Measurements from ENCODE around the gene BAIAP3.

The BAIAP3 gene

GRCh38 chr16:1372292-1372950 is 39.0 kb downstream of the BAIAP3 start:
- Histone ChIP-seq H3K27ac (ENCODE audit: low read length) (no peak overlapping the region), H3K9me3 (ENCODE audit: control insufficient read depth, low read depth, low read length) (no peaks in the 10 kb centered on the region), H3K9ac (ENCODE audit: low read length) (no peak overlapping the region), H3K4me3 (ENCODE audit: low read length) (no peak overlapping the region), H3K27me3 (ENCODE audit: control insufficient read depth, insufficient read depth, low read length) (no peaks in the 10 kb centered on the region), H3K36me3 (ENCODE audit: control insufficient read depth, low read depth, low read length) (no peaks in the 10 kb centered on the region), H3K4me1 (ENCODE audit: control insufficient read depth, low read depth, low read length) (no peaks in the 10 kb centered on the region)

GRCh38 chr16:1374418-1375297 is 41.2 kb downstream of the BAIAP3 start:
- H3K9ac ChIP-seq (ENCODE audit: low read length), result no peak overlapping the region
- no peak overlapping the region for H3K27ac ChIP-seq (ENCODE audit: low read length)
- no peak overlapping the region for H3K4me3 ChIP-seq (ENCODE audit: low read length)
- no peaks in the 10 kb centered on the region for H3K27me3 ChIP-seq (ENCODE audit: control insufficient read depth, insufficient read depth, low read length)
- peaks cover 9% of the 10 kb centered on the region for H3K4me1 ChIP-seq (ENCODE audit: control insufficient read depth, low read depth, low read length)
- H3K36me3 ChIP-seq (ENCODE audit: control insufficient read depth, low read depth, low read length), result no peaks in the 10 kb centered on the region
- H3K9me3 ChIP-seq (ENCODE audit: control insufficient read depth, low read depth, low read length), result no peaks in the 10 kb centered on the region

- Histone ChIP-seq H3K36me3 (ENCODE audit: control insufficient read depth, low read depth, low read length) (no peaks in the 10 kb centered on the region), H3K9ac (ENCODE audit: low read length) (no peak overlapping the region)
Measured at GRCh38 chr16:1375298-1375640, 41.8 kb downstream of the BAIAP3 start.

DNA sequence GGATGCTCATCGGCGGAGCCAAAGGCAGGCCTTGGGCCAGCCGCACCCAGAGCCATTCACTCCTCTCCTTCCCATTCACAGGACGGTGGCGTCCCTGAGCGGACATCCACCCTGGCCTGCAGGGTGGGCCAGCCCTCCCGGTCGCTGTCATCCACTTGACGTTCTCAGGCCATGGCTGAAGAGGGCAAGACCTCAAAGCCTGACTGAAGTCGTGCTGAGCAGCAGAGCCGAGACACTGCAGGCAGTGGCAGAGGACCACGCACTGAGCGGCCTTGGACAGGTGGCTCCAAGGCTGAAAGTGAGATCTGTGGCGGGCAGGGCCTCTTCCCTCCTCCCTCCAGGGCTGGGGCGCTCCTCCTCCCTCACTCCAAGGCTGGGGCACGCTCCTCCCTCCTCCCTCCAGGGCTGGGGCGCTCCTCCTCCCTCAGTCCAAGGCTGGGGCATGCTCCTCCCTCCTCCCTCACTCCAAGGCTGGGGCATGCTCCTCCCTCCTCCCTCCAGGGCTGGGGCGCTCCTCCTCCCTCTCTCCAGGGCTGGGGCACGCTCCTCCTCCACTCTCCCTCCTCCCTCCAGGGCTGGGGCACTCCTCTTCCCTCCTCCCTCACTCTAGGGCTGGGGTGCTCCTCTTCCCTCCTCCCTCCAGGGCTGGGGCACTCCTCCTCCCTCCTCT is 42.4 kb downstream of the BAIAP3 start:
- no peaks in the 10 kb centered on the region for H3K36me3 ChIP-seq (ENCODE audit: control insufficient read depth, low read depth, low read length)
- H3K4me1 ChIP-seq (ENCODE audit: control insufficient read depth, low read depth, low read length), result peaks cover 15% of the 10 kb centered on the region
- no peak overlapping the region for H3K4me3 ChIP-seq (ENCODE audit: low read length)
- H3K9me3 ChIP-seq (ENCODE audit: control insufficient read depth, low read depth, low read length), result no peaks in the 10 kb centered on the region
- no peak overlapping the region for H3K27ac ChIP-seq (ENCODE audit: low read length)
- H3K27me3 ChIP-seq (ENCODE audit: control insufficient read depth, insufficient read depth, low read length), result peaks cover 8% of the 10 kb centered on the region
- no peak overlapping the region for H3K9ac ChIP-seq (ENCODE audit: low read length)

More at GRCh38 chr16:1375298-1375640, 41.8 kb downstream of the BAIAP3 start:
- Histone ChIP-seq H3K9me3 (ENCODE audit: control insufficient read depth, low read depth, low read length) (no peaks in the 10 kb centered on the region), H3K27ac (ENCODE audit: low read length) (no peak overlapping the region), H3K27me3 (ENCODE audit: control insufficient read depth, insufficient read depth, low read length) (peaks cover 4% of the 10 kb centered on the region), H3K4me1 (ENCODE audit: control insufficient read depth, low read depth, low read length) (peaks cover 13% of the 10 kb centered on the region), H3K4me3 (ENCODE audit: low read length) (no peak overlapping the region)

DNA sequence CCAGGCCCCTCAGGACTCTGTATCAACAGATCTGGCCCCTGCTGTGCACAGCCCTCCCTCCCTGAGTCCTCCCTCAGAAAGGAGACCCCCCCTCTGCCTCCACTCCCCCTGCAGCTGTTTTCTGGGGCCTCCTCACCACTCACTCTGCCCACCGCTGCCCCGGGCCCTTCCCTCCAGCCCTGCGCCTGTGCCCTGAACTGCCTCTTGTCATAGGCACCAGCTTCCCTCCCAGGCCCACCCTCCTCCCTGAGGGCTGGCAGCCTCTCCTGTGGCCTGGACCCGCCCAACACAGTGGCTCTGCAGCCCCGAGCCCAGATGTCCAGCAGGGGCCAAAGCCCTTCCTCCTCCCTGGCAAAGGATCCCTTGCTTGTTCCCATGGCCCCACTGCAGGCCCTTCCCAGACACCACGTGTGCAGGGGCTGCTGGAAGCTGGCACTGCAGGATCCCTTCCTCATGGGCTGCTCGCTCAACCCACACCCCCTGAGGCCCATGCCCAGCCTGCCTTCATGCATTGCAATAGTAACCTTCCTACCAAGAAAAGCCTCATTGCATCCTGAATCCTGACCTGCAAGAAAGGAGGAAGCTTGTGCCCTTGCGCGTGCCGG is 44.1 kb downstream of the BAIAP3 start:
- Histone ChIP-seq H3K27ac (ENCODE audit: low read length) (no peak overlapping the region), H3K4me1 (ENCODE audit: control insufficient read depth, low read depth, low read length) (peaks cover 15% of the 10 kb centered on the region), H3K4me3 (ENCODE audit: low read length) (peak overlapping the region; percentile 71), H3K27me3 (ENCODE audit: control insufficient read depth, insufficient read depth, low read length) (peaks cover 8% of the 10 kb centered on the region), H3K9ac (ENCODE audit: low read length) (no peak overlapping the region), H3K36me3 (ENCODE audit: control insufficient read depth, low read depth, low read length) (no peaks in the 10 kb centered on the region), H3K9me3 (ENCODE audit: control insufficient read depth, low read depth, low read length) (no peaks in the 10 kb centered on the region)

GRCh38 chr16:1378087-1378803 is 44.8 kb downstream of the BAIAP3 start:
- peak overlapping the region; percentile 90 for H3K9ac ChIP-seq (ENCODE audit: low read length)
- no peaks in the 10 kb centered on the region for H3K36me3 ChIP-seq (ENCODE audit: control insufficient read depth, low read depth, low read length)
- H3K27ac ChIP-seq (ENCODE audit: low read length), result no peak overlapping the region

GRCh38 chr16:1378804-1379303 is 45.4 kb downstream of the BAIAP3 start:
- H3K27me3 ChIP-seq (ENCODE audit: control insufficient read depth, insufficient read depth, low read length), result peaks cover 8% of the 10 kb centered on the region
- H3K4me3 ChIP-seq (ENCODE audit: low read length), result peak overlapping the region; percentile 71
- peak overlapping the region; percentile 2 for H3K27ac ChIP-seq (ENCODE audit: low read length)
- peaks cover 15% of the 10 kb centered on the region for H3K4me1 ChIP-seq (ENCODE audit: control insufficient read depth, low read depth, low read length)
- no peaks in the 10 kb centered on the region for H3K36me3 ChIP-seq (ENCODE audit: control insufficient read depth, low read depth, low read length)
- peak overlapping the region; percentile 90 for H3K9ac ChIP-seq (ENCODE audit: low read length)
- no peaks in the 10 kb centered on the region for H3K9me3 ChIP-seq (ENCODE audit: control insufficient read depth, low read depth, low read length)

More at GRCh38 chr16:1378087-1378803, 44.8 kb downstream of the BAIAP3 start:
- Histone ChIP-seq H3K9me3 (ENCODE audit: control insufficient read depth, low read depth, low read length) (no peaks in the 10 kb centered on the region), H3K4me3 (ENCODE audit: low read length) (peak overlapping the region; percentile 71), H3K27me3 (ENCODE audit: control insufficient read depth, insufficient read depth, low read length) (peaks cover 8% of the 10 kb centered on the region), H3K4me1 (ENCODE audit: control insufficient read depth, low read depth, low read length) (peaks cover 15% of the 10 kb centered on the region)

DNA sequence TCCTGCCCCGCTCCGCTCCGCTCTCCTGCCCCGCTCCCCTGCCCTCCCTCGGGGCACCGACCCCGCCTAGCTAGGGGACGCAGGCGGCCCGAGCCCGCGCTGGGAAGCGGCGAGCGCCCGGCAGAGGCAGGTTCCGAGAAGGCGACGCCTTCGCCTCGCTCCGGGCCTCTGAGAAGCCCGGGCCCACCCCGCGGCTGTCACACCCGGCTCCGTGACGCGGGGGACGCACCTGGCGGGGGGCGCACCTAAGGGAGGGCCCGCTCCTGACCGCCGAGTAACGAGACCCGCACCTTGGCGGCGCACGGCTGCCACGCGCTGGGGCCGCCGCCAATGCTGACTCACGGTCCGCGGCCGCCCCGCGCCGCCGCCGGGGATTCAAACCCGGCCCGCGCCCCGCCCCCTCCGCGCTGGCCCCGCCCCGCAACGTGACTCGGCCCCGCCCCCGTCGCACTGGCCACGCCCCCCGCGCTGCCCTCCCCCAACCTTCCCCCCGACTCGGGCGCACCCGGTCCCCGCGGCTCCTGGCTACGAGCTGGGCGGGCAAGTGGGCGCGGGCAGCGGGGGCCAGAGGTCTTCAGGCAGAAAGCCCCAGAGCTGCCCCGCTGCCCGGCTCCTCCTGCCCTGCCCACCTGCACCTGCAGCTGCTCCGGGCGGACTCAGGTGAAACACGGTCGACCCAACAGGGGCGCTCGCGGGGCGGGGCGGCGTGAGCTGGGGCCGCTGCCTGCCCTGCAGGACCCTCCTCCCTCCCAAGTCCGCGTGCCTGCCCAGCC is 46.0 kb downstream of the BAIAP3 start:
- Histone ChIP-seq H3K27ac (ENCODE audit: low read length) (peak overlapping the region; percentile 2), H3K4me3 (ENCODE audit: low read length) (peak overlapping the region; percentile 71), H3K36me3 (ENCODE audit: control insufficient read depth, low read depth, low read length) (no peaks in the 10 kb centered on the region)

GRCh38 chr16:1380195-1380594 is 46.8 kb downstream of the BAIAP3 start:
- Histone ChIP-seq H3K4me3 (ENCODE audit: low read length) (peak overlapping the region; percentile 71), H3K36me3 (ENCODE audit: control insufficient read depth, low read depth, low read length) (no peaks in the 10 kb centered on the region), H3K4me1 (ENCODE audit: control insufficient read depth, low read depth, low read length) (peaks cover 15% of the 10 kb centered on the region), H3K9ac (ENCODE audit: low read length) (no peak overlapping the region), H3K27ac (ENCODE audit: low read length) (no peak overlapping the region), H3K27me3 (ENCODE audit: control insufficient read depth, insufficient read depth, low read length) (peaks cover 8% of the 10 kb centered on the region), H3K9me3 (ENCODE audit: control insufficient read depth, low read depth, low read length) (no peaks in the 10 kb centered on the region)

More for the DNA sequence above, 46.0 kb downstream of the BAIAP3 start:
- Histone ChIP-seq H3K9me3 (ENCODE audit: control insufficient read depth, low read depth, low read length) (no peaks in the 10 kb centered on the region), H3K4me1 (ENCODE audit: control insufficient read depth, low read depth, low read length) (peaks cover 15% of the 10 kb centered on the region), H3K9ac (ENCODE audit: low read length) (peak overlapping the region; percentile 90), H3K27me3 (ENCODE audit: control insufficient read depth, insufficient read depth, low read length) (peaks cover 8% of the 10 kb centered on the region)

GRCh38 chr16:1381612-1382406 is 48.4 kb downstream of the BAIAP3 start:
- no peak overlapping the region for H3K4me3 ChIP-seq (ENCODE audit: low read length)
- H3K36me3 ChIP-seq (ENCODE audit: control insufficient read depth, low read depth, low read length), result no peaks in the 10 kb centered on the region

More at GRCh38 chr16:1381612-1382406, 48.4 kb downstream of the BAIAP3 start:
- Histone ChIP-seq H3K9me3 (ENCODE audit: control insufficient read depth, low read depth, low read length) (no peaks in the 10 kb centered on the region), H3K27ac (ENCODE audit: low read length) (no peak overlapping the region), H3K27me3 (ENCODE audit: control insufficient read depth, insufficient read depth, low read length) (peaks cover 8% of the 10 kb centered on the region), H3K4me1 (ENCODE audit: control insufficient read depth, low read depth, low read length) (peaks cover 15% of the 10 kb centered on the region), H3K9ac (ENCODE audit: low read length) (no peak overlapping the region)

All from iPS-18a (cell line).